BLaER1 treated with 17β-estradiol and CSF1 and Interleukin-3, amounts not matched to agents 10 nM and 100 nM (cell line): ENCODE measurements around the gene MYBPC1.
"Not testable (repeated sequence)": the region's sequence is repeated elsewhere in the genome, so short reads cannot be mapped to it uniquely, and the experiment has no call there.

ENCODE experiments used
- H3K27ac ChIP-seq, 11 experiments: shearing (Covaris generic); formaldehyde crosslinking; 2 replicates each; pipeline ENCODE4 v1.8.1; 2022
- H3K27me3 ChIP-seq, 11 experiments: shearing (Covaris generic); formaldehyde crosslinking; 2 replicates each; pipeline ENCODE4 v1.8.1; 2022
- H3K36me3 ChIP-seq, 11 experiments: shearing (Covaris generic); formaldehyde crosslinking; 2 replicates each; pipeline ENCODE4 v1.8.1; 2022
- H3K4me1 ChIP-seq, 10 experiments: shearing (Covaris generic); formaldehyde crosslinking; 2 replicates each; pipeline ENCODE4 v1.8.1; 2022
- H3K4me2 ChIP-seq, 11 experiments: shearing (Covaris generic); formaldehyde crosslinking; 2 replicates each; pipeline ENCODE4 v1.8.1; 2022
- H3K4me3 ChIP-seq, 10 experiments: shearing (Covaris generic); formaldehyde crosslinking; 2 replicates each; pipeline ENCODE4 v1.8.1; 2022
- H3K9ac ChIP-seq, 11 experiments: shearing (Covaris generic); formaldehyde crosslinking; 2 replicates each; pipeline ENCODE4 v1.8.1; 2022
- H3K9me3 ChIP-seq, 11 experiments: shearing (Covaris generic); formaldehyde crosslinking; replicated peaks in 1 of 11; 2 replicates each; pipeline ENCODE4 v1.8.1; 2022
- H4K20me1 ChIP-seq, 11 experiments: shearing (Covaris generic); formaldehyde crosslinking; 2 replicates each; pipeline ENCODE4 v1.8.1; 2022
- Cebpa-rat ChIP-seq, 11 experiments: shearing (Covaris generic); IDR thresholded peaks; 2 replicates each; pipeline ENCODE4 v1.8.1; 2022

MYBPC1 gene

GRCh38 chr12:101594700-101595099, at the start of gene MYBPC1:
Gene MYBPC1 (plus strand): TSS chr12:101594971. CDS start chr12:101595071, 100 bp downstream.
- H3K27ac ChIP-seq: no peak within 1 kb of the TSS
- H3K4me2 ChIP-seq: no peak within 1 kb of the TSS

GRCh38 chr12:101551362-101552114, 43.2 kb upstream of the MYBPC1 start:
- Histone ChIP-seq H3K4me1 (no peaks in the 10 kb centered on the region), H3K9ac (no peak overlapping the region), H3K9me3 (peaks cover 11 to 24% (median 18%) of the 10 kb centered on the region in 11 experiments), H3K27ac (no peak overlapping the region), H3K4me2 (no peak overlapping the region), H4K20me1 (no peaks in the 10 kb centered on the region), H3K36me3 (no peaks in the 10 kb centered on the region), H3K4me3 (no peak overlapping the region), H3K27me3 (no peaks in the 10 kb centered on the region)
- no peak for TF ChIP-seq Cebpa-rat (IDR thresholded peaks at IDR 0.05)

More at GRCh38 chr12:101594700-101595099, at the start of gene MYBPC1:
- TF ChIP-seq Cebpa-rat (IDR thresholded peaks at IDR 0.05): no peak
- no peaks in the 10 kb centered on the region for H3K4me1 ChIP-seq
- no peaks in the 10 kb centered on the region for H3K36me3 ChIP-seq
- no peaks in the 10 kb centered on the region for H3K27me3 ChIP-seq
- H3K4me3 ChIP-seq: no peak within 1 kb of the TSS
- no peak within 1 kb of the TSS for H3K9ac ChIP-seq
- H4K20me1 ChIP-seq: no peaks in the 10 kb centered on the region
- H3K9me3 ChIP-seq: no peaks in the 10 kb centered on the region

GRCh38 chr12:101552277-101552676, 42.5 kb upstream of the MYBPC1 start:
- TF ChIP-seq Cebpa-rat (IDR thresholded peaks at IDR 0.05): no peak
- Histone ChIP-seq H3K9ac (no peak overlapping the region), H3K4me2 (no peak overlapping the region), H3K4me3 (no peak overlapping the region), H3K27ac (no peak overlapping the region), H3K4me1 (no peaks in the 10 kb centered on the region), H3K9me3 (peaks cover 11 to 24% (median 18%) of the 10 kb centered on the region in 11 experiments), H4K20me1 (no peaks in the 10 kb centered on the region), H3K36me3 (no peaks in the 10 kb centered on the region), H3K27me3 (no peaks in the 10 kb centered on the region)

- Histone ChIP-seq H3K4me1 (no peaks in the 10 kb centered on the region), H3K4me2 (no peak overlapping the region), H3K27ac (no peak overlapping the region), H3K9ac (no peak overlapping the region), H3K4me3 (no peak overlapping the region), H4K20me1 (no peaks in the 10 kb centered on the region), H3K36me3 (no peaks in the 10 kb centered on the region), H3K9me3 (0 out of 22 replicates have a peak, but pooled peaks cover 0 to 8% (median 0%) of the 10 kb centered on the region in 11 experiments), H3K27me3 (no peaks in the 10 kb centered on the region)
- peak in 5 of 11 experiments; percentile 17 to 65 (median 57); a peak in 5 of 22 replicates for TF ChIP-seq Cebpa-rat (IDR thresholded peaks at IDR 0.05)
Observed at GRCh38 chr12:101557094-101557493, 37.7 kb upstream of the MYBPC1 start.

GRCh38 chr12:101558726-101559125, 36.0 kb upstream of the MYBPC1 start:
- not testable (repeated sequence) for H3K4me2 ChIP-seq, H3K4me1 ChIP-seq, H3K9ac ChIP-seq, H3K27me3 ChIP-seq, H3K36me3 ChIP-seq, H3K27ac ChIP-seq, H3K9me3 ChIP-seq, H3K4me3 ChIP-seq, H4K20me1 ChIP-seq

- H3K4me1 ChIP-seq: peaks cover 0 to 18% (median 0%) of the 10 kb centered on the region in 10 experiments; a peak in 4 of 20 replicates
- peak overlapping the region in 1 of 11 experiments; percentile 24; a peak in 1 of 22 replicates for H3K4me2 ChIP-seq
- H4K20me1 ChIP-seq: no peaks in the 10 kb centered on the region
- H3K4me3 ChIP-seq: no peak overlapping the region
- peaks cover 0 to 14% (median 0%) of the 10 kb centered on the region in 11 experiments; a peak in 1 of 22 replicates for H3K9me3 ChIP-seq
- H3K27ac ChIP-seq: no peak overlapping the region
- H3K9ac ChIP-seq: no peak overlapping the region
- no peaks in the 10 kb centered on the region for H3K36me3 ChIP-seq
- H3K27me3 ChIP-seq: no peaks in the 10 kb centered on the region
- TF ChIP-seq Cebpa-rat (IDR thresholded peaks at IDR 0.05): no peak
Observed at GRCh38 chr12:101563212-101563611, 31.6 kb upstream of the MYBPC1 start.

- Histone ChIP-seq H3K4me3 (no peak overlapping the region), H3K36me3 (no peaks in the 10 kb centered on the region), H3K9ac (no peak overlapping the region), H3K4me2 (no peak overlapping the region), H3K27me3 (no peaks in the 10 kb centered on the region), H4K20me1 (no peaks in the 10 kb centered on the region), H3K27ac (no peak overlapping the region), H3K4me1 (peaks cover 0 to 18% (median 3%) of the 10 kb centered on the region in 10 experiments; a peak in 8 of 20 replicates), H3K9me3 (peaks cover 0 to 6% (median 0%) of the 10 kb centered on the region in 11 experiments; a peak in 1 of 22 replicates)
- TF ChIP-seq Cebpa-rat (IDR thresholded peaks at IDR 0.05): no peak
Observed at GRCh38 chr12:101564912-101565311, 29.9 kb upstream of the MYBPC1 start.

GRCh38 chr12:101566318-101566717, 28.5 kb upstream of the MYBPC1 start:
- H3K36me3 ChIP-seq: no peaks in the 10 kb centered on the region
- no peak overlapping the region for H3K4me3 ChIP-seq
- peaks cover 0 to 6% (median 0%) of the 10 kb centered on the region in 11 experiments; a peak in 1 of 22 replicates for H3K9me3 ChIP-seq
- H3K27me3 ChIP-seq: no peaks in the 10 kb centered on the region
- no peak overlapping the region for H3K9ac ChIP-seq
- H3K4me2 ChIP-seq: peak overlapping the region in 3 of 11 experiments; percentile 0 to 28 (median 27); a peak in 2 of 22 replicates
- H3K27ac ChIP-seq: no peak overlapping the region
- peaks cover 0 to 23% (median 8%) of the 10 kb centered on the region in 10 experiments; a peak in 11 of 20 replicates for H3K4me1 ChIP-seq
- no peak for TF ChIP-seq Cebpa-rat (IDR thresholded peaks at IDR 0.05)
- H4K20me1 ChIP-seq: no peaks in the 10 kb centered on the region

- peaks cover 0 to 20% (median 8%) of the 10 kb centered on the region in 10 experiments; a peak in 11 of 20 replicates for H3K4me1 ChIP-seq
- H3K27ac ChIP-seq: no peak overlapping the region
- no peak overlapping the region for H3K4me2 ChIP-seq
- H3K27me3 ChIP-seq: no peaks in the 10 kb centered on the region
- H3K9me3 ChIP-seq: peaks cover 0 to 6% (median 0%) of the 10 kb centered on the region in 11 experiments; a peak in 1 of 22 replicates
- no peak overlapping the region for H3K4me3 ChIP-seq
- H3K36me3 ChIP-seq: no peaks in the 10 kb centered on the region
- TF ChIP-seq Cebpa-rat (IDR thresholded peaks at IDR 0.05): no peak
- no peak overlapping the region for H3K9ac ChIP-seq
- H4K20me1 ChIP-seq: no peaks in the 10 kb centered on the region
Observed at GRCh38 chr12:101567918-101568317, 26.9 kb upstream of the MYBPC1 start.
